Tongue (tissue), 2 donors: ENCODE results near the gene HDAC3. TPM values are rescaled to one million over a fixed set of nuclear protein-coding genes. Genes with fewer than 3 reads are reported as not detected.
A peak's percentile ranks its signal among the peaks of the same experiment; 100 is the strongest.
"Not testable (repeated sequence)": the region's sequence is repeated elsewhere in the genome, so short reads cannot be mapped to it uniquely, and the experiment has no call there.

Source experiments
- DNase-seq: peaks from one replicate; pipeline ENCODE4 v3.0.0-alpha.2; 2015
- total RNA-seq: library from RNA; depleted of rRNA; stranded (reverse); fragments of >200 nt; gene quantifications from one replicate; pipeline ENCODE4 v1.2.3, GENCODE V29; 2014

HDAC3 gene
- total RNA-seq, 1 donor from 2014 or later, result 33.2 TPM

- DNase-seq, result no peak
Observed at GRCh38 chr5:141633871-141634561, 2.6 kb downstream of the HDAC3 start.

DNA sequence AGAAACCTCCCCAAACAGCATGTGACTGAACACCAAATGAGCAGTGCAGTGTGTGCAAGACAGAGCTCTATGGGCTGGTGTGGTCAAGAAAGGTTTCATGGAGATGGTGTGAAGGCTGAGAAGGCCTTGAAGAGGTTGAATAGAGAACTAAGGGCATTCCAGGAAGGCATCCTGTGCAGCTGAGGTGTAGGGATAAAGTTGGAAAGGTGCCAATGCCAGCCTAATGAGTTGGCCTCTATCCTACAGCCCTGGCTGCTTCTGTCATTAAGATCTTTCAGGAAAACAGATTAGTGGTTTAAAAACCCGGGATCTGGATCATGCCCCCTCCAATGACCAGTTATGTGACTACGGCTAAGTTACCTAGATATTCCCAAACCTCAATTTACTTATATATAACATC, 4.0 kb downstream of the HDAC3 start:
- no peak for DNase-seq

GRCh38 chr5:141630570-141631140, 6.0 kb downstream of the HDAC3 start:
- no peak for DNase-seq

DNA sequence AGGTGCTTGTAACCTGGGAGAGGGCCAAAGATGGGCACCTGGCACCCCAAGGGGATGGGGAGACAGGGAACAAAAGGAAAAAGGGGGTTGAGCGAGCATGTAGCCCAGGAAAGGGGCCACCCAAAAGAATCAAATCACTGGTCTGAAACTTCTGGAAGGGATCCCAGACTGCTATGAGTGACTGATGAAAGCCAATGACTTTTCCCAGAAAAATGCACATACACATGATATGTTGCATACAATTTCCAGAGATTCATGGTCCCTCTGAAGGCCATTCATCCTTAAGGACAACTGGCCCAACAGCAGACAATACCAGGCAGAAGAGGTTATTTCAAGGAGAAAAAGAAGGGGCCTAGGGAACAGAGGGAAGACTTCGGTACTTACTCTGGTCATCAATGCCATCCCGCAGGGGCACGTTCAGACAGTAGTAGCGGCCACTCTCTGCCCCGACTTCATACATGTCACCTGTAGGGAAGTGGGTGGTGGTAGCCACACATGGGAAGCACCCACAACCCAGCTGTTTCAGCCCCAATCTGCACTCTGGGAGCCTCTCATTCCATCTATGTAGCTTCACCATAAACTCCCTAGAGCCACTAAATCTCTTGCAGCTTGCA, 8.4 kb downstream of the HDAC3 start:
- DNase-seq, result no peak

- DNase-seq, result peak; percentile 28
Observed at GRCh38 chr5:141623611-141624010, 13.0 kb downstream of the HDAC3 start.

DNA sequence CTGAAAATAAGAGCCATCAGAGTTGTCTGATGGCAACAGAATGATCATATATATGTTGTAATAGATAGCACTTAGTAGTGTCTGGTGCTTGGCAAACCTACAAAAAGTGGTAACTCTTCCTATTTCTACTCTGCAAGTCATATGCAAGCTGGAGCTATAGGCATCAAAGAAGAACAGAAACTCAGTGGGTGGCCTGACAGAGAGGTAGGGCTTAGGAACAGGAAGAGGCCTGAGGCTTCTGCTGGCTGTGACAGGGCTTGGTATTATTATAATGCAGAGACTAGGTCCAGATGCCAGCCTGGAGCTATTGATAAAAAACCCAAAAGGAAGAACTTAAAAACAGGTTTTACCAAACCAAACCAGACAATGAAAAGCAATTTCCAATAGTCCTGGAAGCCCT, 13.5 kb downstream of the HDAC3 start:
- DNase-seq, result no peak

DNA sequence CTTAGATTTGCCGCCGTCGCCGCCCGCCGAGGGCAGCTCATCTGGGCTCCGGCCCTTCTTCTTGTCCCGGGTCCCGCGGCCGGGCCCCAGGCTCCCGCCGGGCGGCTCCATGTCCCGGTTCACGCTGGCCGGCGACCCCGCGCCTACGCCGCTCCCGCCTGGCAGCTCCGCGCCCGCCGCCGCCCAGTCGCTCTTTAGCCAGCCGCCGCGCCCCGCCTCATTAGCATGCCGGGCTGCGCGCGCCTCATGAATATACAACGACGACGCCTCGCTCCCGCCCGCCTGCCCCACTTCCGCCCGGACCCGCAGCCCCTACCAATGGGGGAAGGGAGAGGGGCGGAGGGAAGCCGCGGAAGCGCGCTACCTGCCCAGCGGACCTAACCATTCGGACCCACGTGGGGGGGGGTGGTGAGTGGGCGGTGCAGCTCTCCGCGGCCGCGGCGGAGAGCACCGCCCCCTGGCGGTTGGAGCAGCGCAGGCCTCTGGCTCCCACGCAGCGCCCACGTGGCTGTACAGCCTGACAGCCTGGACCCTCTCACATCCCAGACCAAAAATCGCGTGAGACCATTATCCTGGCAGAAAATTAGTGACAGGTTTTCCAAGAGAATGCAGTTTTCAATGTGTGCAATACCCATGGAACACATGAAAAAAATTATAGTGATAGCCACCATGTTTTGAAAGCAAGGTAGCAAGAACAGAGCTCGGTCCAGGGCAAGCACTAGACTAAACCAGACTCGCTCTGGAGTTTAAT, 17.7 kb downstream of the HDAC3 start, which contains the start of gene DIAPH1:
TSS of gene DIAPH1 (minus strand) at position 197 of the 751 bp plus-strand sequence. CDS start at position 111, 86 bp downstream.
- peak; percentile 98 for DNase-seq

DNA sequence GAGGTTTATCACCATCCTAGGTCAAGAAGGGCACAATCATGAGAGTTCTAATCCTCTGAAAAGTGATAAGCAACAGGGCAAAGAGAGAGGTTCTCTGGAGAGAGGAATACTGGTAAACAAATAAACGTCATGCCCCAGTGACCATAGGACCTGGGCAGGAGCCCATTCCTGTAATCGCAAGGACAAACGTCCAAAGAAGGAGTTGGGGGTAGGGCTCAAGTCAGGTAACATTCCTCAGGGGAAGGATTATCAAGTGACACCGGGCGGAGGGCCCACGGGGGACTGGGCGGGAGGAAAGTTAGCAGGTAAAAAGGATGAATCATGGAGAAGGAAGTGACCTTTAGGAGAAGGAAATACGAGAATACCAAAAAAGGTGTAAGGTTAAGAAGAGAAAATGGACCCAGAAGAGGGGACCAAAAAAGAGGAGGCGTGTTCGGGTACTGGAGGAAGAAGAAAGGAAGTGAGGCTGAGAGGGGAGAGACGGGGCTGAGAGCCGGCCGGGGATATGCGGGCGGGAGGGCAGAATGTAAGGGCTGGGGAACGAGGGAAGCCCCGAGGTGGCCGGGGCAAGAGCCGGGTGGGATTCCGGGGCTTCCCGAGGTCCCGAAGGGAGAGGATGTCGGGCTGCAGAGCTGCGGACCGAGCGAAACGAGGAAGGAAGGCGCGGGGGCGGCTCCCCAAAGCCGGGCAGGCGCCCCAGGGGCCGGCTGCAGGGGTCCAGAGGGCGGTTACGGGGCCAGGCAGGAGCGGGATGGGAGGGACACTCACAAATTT, 18.4 kb downstream of the HDAC3 start:
- peak; percentile 43 for DNase-seq

DNA sequence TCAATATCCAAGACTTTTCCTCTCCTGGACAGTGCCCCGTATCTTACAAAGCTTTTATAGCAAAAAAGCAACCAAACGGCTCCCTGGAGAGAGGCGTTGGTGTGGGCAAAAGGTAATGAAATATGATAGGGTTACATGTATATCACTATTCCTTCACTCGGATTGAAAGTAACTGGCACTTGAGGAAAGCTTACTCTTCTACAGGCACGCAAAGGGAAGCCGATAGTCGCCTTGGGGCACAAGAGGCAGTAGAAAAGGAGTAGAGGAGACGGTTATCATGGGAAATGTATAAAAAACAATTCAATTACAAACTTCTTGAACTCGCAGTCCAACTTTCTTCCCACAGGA, 19.0 kb downstream of the HDAC3 start:
- no peak for DNase-seq

DNA sequence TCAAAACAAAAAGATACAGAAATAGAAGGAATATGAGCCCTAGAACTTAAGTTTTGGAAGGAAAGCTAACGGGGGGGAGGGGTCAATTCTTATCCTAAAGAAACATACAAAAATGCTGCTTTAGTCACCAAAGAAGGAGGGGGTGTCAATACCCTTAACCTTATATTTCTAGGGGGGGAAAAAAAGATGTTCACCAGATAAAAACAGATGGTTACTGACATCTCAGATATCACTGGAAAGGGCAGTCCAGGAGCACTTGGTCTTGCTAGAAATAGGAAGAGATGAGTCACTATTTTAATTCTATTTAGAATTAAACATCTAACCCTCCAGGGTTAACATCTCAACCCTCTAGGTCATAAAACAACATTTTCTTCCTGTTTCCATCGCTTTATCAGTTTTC, 19.5 kb downstream of the HDAC3 start:
- no peak for DNase-seq

DNA sequence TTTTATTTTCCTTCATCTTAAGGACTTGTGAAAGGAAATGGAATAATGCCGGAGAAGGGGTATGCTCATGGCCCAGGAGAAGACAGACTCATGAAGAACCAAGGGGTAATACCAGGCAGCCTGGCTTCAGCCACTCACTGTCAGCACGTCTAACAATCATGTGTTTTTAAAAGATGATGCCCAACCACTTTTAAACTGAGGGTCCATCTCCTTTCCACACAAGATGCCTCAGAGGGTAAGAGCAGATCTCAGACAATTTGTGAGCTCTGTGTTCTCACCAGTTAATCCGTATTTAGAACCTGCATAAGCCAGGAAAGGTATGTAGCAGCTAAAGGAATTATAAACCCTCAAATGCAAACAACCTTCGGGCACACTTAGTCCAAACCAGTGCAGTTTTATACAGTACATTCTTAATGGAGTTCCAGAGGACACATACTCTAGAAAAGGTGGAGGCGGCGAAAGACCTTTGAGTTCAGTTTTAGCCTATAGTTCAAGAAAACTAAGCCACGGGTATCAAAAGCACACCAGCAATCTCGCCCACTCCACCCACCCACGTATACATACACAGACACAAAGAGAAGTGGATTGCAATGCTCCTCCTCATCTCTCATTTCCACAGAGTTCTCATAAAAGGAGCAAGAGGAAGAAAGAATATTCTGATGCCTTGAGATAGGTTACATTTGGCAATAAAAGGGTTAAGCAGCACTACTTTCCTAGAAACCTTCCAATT, 20.5 kb downstream of the HDAC3 start:
- no peak for DNase-seq

GRCh38 chr5:141613344-141613743, 23.3 kb downstream of the HDAC3 start:
- no peak for DNase-seq

- DNase-seq, result no peak
Observed at GRCh38 chr5:141611289-141611688, 25.4 kb downstream of the HDAC3 start.

DNA sequence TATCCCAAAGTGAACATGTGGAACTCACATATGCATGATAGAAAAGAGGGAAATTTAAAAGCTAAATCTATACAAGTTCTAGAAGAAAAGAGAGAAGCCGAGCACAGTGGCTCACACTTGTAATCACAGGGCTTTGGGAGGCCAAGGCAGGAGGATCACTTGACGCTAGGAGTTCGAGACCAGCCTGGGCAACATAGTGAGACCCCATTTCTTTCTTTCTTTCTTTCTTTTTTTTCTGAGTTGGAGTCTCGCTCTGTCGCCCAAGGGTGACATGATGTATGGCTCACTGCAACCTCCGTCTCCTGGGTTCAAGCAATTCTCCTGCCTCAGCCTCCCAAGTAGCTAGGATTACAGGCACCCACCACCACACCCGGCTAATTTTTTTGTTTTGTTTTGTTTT, 26.7 kb downstream of the HDAC3 start:
- DNase-seq, result not testable (repeated sequence)

DNA sequence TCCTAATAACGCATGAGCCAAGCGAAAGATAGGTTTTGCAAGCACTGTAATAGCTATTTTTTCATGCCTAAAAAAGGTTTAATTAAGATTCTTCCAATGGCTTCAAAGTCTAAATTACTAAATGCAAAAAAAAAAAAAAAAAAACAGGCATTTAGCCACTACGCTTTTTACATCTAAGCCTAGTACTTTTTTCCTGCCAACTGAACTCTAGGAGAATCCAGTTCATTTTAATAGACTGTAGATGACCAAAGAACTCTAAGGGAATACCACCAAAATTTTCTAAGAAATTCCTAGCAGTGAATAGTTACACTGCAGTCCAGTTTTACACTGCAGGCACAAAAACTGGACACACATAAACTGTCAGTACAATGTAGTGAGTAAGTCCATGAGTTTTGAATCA, 27.6 kb downstream of the HDAC3 start:
- DNase-seq, result no peak

DNA sequence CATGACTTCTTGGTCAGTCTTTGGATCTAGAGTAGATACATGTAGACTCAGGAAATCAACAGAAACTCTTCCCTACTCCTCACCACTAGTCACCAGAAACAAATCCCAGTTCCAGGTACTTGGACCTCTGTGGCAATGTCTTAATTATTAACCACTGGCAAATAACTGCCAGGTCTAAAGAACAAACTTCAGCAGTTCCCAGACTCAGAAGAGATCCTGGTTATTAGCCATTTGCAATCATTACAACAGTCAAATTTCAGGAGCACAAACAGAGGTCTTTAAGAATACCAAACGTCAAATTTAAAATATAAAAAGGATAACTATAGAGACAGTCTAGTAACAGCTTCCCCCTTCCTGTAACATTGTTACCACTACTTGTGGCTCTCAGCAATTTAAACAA, 28.1 kb downstream of the HDAC3 start:
- no peak for DNase-seq

- no peak for DNase-seq
Observed at GRCh38 chr5:141608046-141608445, 28.6 kb downstream of the HDAC3 start.

- no peak for DNase-seq
Observed at GRCh38 chr5:141605523-141606277, 30.9 kb downstream of the HDAC3 start.

DNA sequence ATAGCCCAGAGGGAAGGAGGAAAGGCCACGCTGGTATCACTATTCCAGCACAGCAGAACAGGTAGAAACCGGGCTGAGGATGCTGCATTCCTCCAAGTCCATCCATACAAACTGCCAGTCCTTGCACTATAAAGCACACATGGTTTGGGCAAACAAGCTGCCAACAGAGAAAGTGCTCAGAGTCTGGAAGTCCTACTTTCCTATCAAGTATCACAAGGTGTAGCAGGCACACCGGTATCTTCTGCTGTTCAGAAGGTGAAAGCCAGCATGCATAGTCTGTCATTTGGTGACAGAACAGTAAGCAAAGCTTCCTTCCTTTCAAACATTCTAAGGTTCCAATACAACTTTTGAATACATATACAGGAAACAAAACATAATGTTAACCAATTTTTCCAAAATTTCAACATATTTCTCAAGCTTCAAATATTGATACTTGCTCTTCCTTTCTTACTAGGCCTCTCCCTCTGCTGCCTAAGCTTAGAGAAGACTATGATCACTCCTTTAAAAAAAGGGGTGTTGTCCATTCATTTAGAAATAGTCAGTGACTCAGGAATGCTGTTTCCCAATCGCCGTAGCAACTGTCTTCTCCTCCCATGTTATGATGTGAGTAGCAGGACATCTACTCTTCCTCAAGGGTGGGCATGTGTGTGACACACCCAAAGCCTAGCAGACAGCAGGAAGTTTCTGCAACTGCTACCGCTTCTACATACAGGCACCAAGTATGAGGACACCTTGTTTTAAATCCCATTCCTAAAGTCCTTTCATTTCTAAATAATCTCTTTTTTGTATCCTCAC, 32.5 kb downstream of the HDAC3 start:
- DNase-seq, result peak; percentile 60

- no peak for DNase-seq
Observed at GRCh38 chr5:141602606-141603005, 34.0 kb downstream of the HDAC3 start.
